ENCODE data around the gene KDM4B.

Gene KDM4B

DNA sequence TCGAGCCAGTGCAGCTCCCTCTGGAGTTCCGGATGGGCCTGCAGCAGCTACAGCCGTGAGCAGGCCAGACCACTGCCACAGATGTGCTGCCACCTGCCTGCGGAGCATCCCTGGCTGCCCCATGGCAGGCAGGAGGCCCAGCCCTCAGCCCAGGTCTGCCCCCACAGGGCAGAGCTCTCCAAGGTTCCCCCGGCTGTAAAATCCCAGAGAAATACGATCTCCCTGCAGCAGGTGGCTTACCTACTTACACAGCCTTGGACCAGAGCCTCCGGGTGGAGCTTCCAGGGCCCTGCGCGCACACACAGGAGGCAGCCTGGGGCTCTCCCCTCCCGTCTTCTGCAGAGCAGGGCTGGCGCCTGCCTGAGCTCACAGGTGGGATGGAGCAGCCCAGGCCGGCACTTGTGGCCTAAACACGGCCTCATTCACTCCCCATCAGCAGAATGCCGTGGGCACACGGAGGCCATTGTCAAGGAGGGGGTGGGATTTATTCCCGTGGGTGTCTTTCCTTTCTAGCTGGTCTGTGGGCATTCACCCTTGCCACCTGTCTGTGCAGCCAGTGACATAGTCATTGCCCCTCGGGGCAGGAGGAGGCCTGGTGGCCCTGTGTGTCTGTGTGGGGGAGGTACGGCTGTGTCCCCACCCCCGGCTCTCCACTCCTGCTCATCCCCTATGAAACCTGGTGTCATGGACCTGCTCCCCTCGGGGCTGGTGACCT is 118.0 kb downstream of the KDM4B start:
- DNase-seq (ENCODE audit: low spot score) (no peak), FAIRE-seq (no peak)

DNA sequence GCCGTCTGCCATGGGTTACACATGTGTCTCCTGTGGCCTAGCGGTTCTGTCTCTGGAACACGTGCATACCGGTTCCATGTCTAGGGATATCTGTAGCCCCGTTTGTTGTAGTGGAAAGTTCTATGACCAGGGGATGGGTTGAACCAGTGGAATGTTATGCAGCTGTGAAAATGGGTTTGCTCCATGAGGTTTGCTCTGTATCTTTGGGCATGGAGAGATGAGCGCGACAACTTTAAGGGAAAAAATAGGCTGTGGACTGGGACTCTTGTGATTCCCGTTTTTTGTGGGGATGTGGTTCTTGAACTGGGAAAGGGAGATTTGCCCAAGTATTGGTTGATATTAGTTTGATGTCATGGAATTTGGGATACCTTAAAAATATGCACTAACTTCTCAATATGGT is 120.4 kb downstream of the KDM4B start:
- no peak for DNase-seq (ENCODE audit: low spot score)
- no peak for FAIRE-seq

DNA sequence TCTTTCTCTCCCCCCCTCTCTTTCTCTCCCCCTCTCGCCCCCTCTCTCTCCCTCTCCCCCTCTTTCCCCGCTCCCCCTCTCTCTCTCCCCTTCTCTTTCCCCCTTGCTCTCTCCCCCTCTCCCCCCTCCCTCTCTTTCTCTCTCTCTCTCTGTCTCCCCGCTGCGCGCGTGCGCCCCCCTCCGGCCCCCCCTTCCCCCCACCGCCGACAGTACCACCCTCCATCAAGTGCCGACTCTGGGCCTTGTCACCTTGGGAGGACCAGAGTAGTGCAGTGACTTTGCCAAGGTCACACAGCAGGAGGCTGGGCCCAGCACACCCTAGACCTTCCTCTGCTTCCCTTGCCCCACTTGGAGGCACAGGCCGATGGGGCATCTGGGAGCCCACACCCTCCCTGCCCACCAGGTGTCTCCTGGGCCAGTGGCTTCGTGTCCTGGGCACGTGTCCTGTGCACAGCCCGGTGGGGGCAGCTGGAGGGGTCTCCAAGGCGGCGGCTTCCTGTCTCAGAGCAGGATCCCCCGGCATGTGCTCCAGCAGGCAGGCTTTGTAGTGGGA is 121.6 kb downstream of the KDM4B start:
- FAIRE-seq (no peak), DNase-seq (ENCODE audit: low spot score) (no peak)

DNA sequence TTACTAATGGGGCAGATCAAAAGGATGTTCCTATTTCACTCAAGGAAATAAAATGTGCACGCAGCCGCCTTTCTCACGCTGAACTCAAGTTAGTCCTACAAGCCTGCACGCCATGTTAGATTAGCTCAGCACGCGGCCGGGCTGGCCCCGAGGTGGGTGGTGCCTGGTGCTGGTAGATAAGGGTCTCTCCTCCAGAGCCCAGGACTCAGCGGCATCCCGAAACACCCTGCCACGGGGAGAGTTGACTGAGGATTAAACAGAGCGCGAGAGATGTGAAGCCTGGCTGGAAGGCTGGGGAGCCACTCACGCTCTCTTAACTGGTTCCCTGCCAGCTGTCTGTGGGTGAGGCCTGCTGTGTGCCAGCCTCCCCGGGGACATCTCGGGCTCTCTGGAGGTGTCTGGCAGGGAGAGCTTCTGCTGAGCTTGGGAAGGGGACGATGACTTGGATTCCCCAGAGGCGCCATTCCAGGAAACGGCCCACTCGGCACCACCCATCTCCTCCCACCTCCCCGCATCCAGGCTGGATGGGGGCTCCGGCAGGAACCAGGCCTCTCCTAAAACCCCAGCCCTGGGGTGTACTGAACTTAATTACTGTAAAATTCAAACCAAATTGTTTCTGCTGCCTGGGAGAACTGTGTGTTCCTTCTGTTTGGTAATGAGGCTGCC is 122.2 kb downstream of the KDM4B start:
- FAIRE-seq = no peak

DNA sequence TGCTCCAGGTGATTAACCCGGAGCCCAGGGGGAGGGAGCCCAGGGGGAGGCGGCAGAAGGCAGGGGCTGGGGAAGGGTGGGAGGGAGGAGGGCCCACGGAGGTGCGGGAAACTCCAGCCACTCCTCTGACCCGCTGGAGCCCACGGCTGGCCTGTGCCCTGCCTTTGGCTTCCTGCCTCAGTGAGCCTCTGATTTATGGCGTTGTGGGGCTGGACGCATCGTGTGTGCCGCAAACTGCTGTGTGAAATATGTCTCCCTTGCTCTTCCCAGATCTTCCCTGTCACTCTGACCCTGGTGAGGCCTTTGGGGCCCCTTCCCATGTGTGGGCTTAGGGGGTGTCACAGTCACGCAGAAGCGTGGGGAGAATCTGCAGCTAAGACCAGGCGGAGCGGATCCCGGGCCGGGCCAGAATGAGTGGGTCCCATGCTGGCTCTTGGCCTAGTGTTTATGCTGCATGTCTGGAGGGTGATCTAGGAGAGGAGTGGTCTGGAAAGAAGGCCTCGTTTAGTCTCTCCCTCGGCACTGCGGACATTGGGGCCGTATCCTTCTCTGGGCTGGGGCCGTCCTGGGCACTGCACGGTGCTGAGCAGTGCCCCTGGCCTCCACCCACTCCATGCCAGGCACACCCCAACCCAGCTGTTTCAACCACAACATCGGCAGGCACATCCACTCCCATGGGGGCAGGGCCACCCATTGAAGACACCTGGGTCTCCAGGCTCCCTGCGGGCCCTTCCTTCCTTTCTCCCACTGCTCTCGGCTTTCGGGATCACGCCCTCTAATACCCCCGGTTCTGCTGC is 123.0 kb downstream of the KDM4B start:
- no peak for DNase-seq (ENCODE audit: low spot score)
- no peak for FAIRE-seq

More for the DNA sequence above, 122.2 kb downstream of the KDM4B start:
- no peak for DNase-seq (ENCODE audit: low spot score)

DNA sequence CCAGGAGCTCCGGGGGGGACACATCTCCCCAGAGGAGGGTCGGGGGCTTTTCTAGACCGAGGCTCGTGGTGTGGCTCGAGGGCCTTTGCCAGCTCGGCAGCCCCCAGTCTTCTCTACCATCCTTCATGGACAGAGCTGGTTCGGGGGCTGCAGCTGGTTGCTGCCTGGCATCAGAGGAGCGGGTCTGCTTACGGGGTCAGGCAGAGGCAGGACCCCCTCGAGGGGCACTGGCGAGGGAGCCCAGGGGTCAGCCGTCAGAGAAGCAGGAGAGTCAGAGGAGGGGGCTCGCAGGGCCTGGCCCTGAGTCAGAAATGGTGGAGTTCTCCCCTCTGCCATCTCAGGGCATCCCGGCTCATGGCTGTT is 123.5 kb downstream of the KDM4B start:
- no peak for FAIRE-seq
- DNase-seq (ENCODE audit: low spot score) = no peak

DNA sequence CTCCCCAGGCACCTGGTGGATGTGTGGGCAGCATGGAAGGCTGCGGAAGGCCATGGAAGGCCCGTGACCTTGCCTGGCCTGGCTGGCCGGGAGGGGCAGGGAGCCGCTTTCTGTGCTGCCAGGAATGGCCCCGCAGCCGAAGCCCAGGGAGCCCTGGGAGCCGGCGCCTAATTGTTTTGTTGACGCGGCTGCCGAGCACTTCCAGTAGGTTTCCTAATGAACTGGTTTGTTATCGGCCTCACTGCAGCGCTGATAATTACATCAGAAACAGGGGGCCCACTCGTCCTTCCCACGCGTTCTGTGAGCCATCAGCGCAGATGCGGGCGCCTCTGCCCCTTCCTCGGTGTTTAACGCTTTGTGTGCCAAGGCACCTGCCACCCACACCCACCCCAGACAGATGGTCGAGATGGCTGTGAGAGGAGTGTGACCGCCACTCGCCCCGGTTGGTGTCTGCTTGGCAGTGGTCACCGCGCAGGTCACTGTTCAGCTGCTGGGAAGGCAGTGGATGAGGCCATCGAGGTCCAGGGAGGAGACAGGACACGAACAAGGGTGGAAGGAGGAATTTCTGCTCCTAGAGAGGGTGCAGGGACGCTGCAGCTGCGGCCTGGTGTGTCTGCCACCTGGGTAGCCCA is 124.5 kb downstream of the KDM4B start:
- no peak for FAIRE-seq
- DNase-seq (ENCODE audit: low spot score) = no peak

DNA sequence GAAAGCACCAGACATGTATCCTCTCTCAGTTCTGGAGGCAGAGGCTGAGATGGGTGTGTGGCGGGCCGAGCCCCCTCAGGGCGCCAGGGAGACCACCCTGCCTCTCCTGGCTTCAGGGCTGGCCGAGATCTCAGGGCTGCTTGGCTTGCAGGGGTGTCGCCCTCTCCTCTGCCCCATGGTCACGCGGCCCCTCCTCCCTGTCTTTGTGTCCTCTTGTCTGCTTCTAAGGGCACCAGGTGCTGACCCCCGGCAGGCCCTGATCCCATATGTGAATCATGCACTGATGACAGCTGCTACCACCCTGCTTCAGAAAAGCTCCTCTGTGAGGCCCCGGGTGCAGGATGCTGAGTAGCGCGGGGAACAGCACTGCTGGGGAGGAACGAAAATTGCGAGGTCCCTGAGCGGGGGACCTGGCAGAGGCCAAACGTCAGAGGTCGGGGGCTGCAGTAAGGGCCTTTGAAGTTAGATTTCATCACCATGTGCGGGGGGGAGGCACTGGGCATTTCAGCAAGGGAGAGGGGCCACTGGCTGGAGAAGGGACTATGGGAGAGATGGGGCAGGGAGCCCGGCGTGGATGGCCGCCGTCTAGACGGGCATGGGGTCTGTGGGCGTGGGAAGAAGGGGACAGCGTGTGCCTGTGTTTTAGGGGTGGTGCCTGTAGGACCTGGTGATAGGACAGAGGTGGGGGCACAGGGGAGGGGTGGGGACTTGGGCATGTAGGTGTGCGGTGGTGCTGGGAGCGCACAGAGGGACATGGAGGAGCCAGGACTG is 125.2 kb downstream of the KDM4B start:
- FAIRE-seq = no peak
- DNase-seq (ENCODE audit: low spot score) = no peak

DNA sequence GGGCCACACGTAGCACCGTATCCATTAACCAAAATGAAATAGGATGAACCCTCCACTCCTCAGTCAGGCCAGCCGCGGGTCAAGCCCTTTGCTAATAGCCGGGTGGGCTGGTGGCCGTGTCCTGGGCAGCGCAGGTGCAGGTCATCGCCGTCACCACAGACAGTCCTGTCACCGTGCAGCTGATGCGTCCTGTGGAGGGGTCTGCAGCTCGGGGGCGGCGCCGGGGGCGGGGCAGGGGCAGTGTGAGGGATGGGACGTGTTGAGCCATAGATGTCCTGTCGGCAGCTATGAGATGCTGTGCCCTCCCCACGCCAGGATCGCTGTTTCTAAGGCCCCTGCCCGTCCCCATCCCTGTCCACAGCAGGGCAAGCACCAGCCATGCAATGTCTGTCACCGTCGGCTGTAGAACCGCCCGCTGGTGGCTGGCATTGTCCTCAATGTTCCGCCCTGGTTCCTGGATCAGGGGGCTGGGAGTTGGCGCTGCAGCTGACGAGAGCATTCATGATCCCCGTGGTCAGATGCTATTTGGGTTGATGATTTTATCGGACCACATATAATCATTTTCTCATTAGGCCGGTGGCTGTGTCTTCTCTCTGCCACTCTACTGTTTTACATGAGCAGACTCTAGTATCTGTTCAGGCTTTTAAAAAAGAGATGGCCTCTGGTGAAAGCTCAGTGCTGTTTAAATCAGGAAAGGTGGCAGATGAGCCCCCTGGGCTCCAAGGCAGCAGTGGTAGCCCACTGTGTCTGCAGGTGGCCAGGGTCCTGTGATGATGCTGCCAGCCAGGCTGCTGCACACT is 126.1 kb downstream of the KDM4B start:
- FAIRE-seq (no peak), DNase-seq (ENCODE audit: low spot score) (no peak)

DNA sequence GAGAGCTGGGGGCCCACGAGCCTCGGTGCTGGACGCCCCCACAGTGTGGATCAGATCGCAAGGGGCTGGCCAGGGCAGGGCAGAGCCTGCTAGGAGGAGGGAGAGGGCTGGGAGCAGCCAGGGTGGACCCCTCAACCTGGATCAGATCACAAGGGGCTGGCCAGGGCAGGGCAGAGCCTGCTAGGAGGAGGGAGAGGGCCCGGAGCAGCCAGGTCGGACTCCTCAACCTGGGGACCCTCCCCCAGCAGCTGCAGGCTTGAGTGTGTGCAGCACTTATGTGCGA is 126.6 kb downstream of the KDM4B start:
- FAIRE-seq (no peak), DNase-seq (ENCODE audit: low spot score) (no peak)

DNA sequence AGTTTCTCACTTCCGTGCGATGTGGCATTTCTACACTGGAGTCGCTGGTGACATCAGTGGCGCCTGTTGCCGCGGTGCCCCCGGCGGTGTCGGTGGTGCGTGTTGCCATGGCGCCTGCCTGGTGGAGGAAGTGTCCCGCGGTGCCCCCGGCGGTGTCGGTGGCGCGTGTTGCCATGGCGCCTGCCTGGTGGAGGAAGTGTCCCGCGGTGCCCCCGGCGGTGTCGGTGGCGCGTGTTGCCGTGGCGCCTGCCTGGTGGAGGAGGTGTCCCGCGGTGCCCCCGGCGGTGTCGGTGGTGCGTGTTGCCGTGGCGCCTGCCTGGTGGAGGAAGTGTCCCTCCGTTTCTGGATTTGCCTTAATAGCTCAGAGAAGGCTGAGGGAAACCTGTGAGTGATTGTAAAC is 127.6 kb downstream of the KDM4B start:
- no peak for FAIRE-seq
- DNase-seq (ENCODE audit: low spot score) = no peak

DNA sequence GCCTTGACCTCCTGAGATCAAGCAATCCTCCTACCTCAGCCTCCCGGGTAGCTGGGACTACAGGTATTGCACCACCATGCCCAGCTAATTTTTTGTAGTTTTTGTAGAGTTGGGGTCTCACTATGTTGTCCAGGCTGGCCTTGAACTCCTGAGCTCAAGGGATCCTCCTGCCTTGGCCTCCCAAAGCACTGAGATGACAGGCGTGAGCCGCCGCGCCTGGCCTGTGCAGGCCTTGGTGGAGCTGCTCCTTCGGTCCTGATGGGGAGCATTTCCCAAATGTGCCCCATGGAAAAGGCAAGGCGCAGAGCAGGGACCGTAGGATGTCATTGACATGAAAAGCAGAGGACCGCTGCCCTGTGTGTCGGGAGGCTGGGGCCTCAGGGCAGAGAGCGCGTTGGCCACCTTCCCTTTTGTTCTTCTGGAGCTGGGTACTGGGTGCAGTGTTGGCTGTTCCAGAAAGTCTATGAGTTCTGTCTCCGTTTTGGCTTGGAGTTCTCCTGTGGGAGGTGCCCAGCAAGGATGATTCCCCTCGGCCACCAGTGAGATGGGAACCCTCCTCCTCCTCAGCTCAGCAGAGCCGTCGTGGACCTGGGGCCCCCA is 128.5 kb downstream of the KDM4B start:
- no peak for DNase-seq (ENCODE audit: low spot score)
- no peak for FAIRE-seq

DNA sequence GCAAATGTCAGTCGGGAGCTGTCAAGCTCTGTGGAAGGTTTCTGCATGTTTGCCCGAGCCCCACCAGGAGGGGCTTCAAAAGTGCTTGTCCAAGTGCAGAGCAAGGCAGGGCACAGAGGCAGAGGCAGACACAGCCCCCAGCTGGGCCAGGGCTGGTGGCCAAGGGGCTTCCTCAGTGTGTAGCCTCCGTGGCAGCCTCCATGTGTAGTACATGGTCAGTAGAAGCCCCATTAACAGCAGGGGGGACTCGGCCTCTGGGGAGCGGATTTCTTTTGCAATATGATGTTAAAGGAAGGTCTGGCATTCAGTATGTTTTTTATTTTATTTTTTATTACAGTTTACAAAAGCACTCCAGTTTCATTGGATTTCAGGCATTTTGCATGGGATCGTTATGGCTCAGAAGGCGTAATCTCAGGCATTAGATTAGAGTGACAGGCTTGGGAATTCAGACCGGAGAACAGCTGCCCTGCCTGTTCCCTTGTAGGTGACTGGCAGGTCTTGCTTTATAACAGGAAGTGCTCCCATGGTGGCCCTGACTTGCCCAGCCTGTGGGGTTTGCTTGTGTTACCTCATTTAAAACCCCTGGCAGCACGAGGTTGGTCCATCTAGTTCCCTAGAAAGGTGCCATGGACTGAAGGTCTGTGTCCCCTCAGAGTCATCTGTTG is 129.2 kb downstream of the KDM4B start:
- FAIRE-seq = no peak

DNA sequence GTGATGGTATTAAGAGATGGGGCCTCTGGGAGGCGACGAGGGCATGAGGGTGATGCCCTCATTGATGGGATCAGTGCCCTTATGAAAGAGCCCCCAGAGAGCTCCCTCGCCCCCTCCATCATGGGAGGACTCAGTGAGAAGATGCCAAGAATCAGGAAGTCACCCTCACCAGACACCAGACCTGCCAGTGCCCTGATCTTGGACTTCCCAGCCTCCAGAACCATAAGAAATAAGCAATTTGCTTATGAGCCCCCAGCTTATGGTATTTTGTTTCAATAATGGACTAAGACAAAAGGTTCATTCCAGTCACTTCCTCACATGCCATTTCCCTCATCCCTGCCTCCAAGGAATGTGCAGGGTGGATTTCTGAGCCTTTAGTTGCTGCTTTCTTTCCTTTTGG is 129.7 kb downstream of the KDM4B start:
- DNase-seq (ENCODE audit: low spot score) = no peak
- no peak for FAIRE-seq

More for the DNA sequence above, 129.2 kb downstream of the KDM4B start:
- no peak for DNase-seq (ENCODE audit: low spot score)

DNA sequence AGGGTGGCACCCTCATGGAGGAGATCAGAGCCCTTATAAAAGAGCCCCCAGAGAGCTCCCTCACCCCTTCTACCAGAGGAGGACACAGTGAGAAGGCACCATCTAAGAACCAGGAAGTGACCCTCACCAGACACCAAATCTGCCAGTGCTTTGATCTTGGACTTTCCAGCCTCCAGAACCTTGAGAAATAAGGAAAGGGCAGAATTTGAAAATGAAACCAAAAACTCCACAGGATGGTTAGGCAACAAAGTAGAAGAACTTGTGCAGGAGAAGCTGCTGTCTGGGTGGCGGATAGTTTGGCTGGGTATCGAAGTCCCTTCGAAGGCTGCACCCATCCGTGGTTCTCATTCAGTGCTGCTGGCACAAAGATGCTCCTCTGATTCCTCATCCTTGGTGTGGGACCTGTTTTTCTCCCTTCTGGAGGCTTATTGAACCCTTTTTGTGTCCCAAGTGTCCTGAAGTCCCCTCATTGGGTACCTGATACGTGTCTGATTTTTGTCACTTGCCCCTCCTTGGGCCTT is 130.8 kb downstream of the KDM4B start:
- FAIRE-seq (no peak), DNase-seq (ENCODE audit: low spot score) (no peak)

DNA sequence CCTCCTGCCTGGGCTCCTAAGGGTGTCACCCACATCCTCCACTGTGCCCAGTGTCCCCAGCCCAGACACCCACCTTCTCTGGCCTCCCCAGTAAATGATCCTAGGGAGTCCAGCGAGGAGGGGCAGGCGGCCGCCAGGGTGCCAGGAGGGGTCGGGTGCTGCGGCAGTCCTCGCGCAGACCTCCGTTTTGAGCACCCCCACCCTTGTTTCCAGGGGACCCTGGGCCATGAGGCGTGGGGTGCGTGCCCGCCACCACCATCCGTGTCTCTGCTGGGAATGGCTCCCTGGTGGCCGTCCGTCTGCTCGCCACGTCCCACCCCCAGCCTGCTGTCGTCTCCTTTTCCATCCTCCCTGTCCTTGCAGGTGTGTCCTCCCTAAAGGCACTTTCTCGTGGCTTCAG is 133.0 kb downstream of the KDM4B start:
- DNase-seq (ENCODE audit: low spot score) (no peak), FAIRE-seq (no peak)

DNA sequence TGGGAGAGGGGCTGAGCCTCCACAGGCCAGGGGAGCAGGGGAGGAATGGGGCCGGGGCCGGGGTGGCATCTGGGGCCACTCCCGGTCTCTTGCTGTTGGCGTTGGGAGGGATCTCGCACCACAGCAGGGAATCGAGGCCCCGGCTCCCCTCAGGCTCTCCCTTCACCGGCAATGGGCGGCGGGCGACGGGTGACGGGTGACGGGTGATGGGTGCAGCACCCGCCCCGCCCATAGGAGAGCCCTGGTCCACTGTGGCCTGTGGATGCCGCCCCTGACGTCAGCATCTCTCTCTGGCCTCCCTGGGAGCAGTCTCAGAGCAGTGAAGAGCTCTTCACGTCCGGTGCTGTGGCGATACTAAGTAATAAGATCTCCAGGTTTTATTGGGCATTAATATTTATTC is 133.6 kb downstream of the KDM4B start:
- DNase-seq (ENCODE audit: low spot score) = no peak
- FAIRE-seq = no peak

DNA sequence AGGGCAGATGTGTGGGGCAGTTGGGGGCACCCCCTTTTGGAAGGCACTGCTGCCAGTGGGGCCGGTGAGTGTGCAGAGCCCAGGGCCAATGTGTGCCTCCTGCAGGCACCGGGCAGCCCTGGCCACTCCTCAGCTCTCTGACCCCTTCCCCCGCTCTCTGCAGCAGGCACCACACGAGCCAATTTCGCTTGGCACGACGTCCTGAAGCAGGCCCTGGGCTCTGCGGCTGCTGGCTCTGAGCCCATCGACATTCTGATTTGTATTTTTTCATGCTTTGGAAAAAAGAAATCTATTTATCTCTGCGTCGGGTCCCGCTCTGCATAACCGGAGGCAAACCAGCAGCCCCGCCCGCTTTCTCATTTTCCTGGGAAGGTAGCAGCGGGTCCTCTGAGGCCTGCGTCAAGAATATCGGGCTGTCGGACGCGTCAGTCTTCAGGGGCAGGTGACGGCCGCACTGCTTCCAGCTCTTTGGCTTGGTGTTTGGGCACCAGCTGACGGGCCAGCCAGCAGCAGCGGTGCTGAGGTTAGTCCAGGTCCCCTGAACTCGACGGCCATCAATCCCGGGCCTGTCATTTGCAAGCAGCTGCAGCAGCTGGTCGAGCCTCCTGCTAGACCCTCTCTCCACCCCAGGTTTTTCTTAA is 134.3 kb downstream of the KDM4B start:
- FAIRE-seq = no peak
- DNase-seq (ENCODE audit: low spot score) = no peak
